ENCODE measurements around the gene DPM2.

GRCh38 chr9:127937388-127938297 lies at the start of gene DPM2:
- no peak for TF ChIP-seq CTCF (conservative IDR thresholded peaks at IDR 0.05; ENCODE audit: low read depth in 2 of 2)
- TF ChIP-seq REST (IDR thresholded peaks at IDR 0.05; ENCODE audit: unreplicated experiment): no peak
- no peak for TF ChIP-seq EZH2 (IDR thresholded peaks at IDR 0.05; ENCODE audit: low read depth, unreplicated experiment)
- TF ChIP-seq ZNF462 (CRISPR knock-in tag; IDR thresholded peaks at IDR 0.05): no peak
